ENCODE measurements around the gene CYP4F3.

The CYP4F3 gene

DNA sequence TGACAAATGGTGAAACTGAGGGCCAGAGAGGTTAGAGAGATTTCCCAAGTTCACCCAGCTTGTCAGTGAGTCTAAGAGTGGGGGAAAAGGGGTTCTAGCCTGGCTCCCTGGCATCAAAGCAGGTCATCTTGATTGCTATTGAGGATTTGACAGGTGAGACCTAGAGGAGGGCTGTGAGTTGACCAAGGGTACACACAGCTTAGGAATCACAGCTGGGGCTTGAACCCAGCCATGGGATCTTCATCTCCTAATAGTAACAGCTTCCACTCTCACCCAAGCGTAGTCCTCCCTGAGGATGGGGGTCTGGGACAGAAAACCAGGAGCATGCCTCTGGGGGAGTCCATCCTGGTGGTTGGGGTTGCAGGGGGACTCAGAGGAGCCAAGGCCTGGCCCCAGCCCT, 18.9 kb upstream of the CYP4F3 start:
- no peak for DNase-seq (ENCODE audit: low read depth)
- no peak overlapping the region for H3K4me3 ChIP-seq (ENCODE audit: low read depth, low read length)
- TF ChIP-seq, protein P1, sequence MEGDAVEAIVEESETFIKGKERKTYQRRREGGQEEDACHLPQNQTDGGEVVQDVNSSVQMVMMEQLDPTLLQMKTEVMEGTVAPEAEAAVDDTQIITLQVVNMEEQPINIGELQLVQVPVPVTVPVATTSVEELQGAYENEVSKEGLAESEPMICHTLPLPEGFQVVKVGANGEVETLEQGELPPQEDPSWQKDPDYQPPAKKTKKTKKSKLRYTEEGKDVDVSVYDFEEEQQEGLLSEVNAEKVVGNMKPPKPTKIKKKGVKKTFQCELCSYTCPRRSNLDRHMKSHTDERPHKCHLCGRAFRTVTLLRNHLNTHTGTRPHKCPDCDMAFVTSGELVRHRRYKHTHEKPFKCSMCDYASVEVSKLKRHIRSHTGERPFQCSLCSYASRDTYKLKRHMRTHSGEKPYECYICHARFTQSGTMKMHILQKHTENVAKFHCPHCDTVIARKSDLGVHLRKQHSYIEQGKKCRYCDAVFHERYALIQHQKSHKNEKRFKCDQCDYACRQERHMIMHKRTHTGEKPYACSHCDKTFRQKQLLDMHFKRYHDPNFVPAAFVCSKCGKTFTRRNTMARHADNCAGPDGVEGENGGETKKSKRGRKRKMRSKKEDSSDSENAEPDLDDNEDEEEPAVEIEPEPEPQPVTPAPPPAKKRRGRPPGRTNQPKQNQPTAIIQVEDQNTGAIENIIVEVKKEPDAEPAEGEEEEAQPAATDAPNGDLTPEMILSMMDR (IDR thresholded peaks at IDR 0.05; ENCODE audit: control insufficient read depth, extremely low read depth, insufficient read depth), result no peak

DNA sequence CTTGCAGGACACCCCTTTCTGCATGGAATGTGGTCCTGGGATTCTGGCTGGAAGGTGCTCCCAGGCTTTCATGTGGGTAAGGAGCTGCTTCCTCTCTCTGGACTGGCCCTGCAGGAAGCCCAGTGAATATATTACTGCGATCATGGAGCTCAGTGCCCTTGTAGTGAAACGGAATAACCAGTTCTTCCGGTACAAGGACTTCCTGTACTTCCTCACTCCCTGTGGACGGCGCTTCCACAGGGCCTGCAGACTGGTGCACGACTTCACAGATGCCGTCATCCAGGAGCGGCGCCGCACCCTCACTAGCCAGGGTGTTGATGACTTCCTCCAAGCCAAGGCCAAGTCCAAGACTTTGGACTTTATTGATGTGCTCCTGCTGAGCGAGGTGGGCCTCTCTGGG, 17.7 kb upstream of the CYP4F3 start:
- no peak overlapping the region for H3K4me3 ChIP-seq (ENCODE audit: low read depth, low read length)
- TF ChIP-seq, protein P1 (IDR thresholded peaks at IDR 0.05; ENCODE audit: control insufficient read depth, extremely low read depth, insufficient read depth), result no peak
- peak; percentile 37 for DNase-seq (ENCODE audit: low read depth)

DNA sequence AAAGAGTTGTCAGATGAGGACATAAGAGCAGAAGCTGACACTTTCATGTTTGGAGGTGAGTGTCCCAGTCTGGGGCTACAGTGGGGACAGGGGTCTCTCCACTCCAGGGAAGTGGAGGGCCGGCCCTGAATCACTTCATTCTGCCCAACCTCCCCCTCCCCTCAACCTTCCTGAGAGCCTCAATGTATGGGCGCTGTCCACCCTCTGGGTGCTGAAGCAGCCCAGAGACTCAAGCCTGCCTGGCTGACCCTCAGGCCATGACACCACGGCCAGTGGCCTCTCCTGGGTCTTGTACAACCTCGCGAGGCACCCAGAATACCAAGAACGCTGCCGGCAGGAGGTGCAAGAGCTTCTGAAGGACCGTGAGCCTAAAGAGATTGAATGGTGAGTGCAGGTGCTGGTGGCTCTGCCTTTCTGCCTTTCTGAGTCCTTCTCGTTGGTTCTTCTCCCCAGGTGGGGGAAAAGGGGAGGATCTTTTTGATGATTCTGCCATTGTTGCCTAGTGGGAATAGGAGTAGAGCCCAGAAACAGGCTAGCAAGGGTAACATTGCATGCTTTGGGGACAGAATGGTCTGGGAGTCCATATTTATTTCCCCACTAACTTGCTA, 16.9 kb upstream of the CYP4F3 start:
- no peak for DNase-seq (ENCODE audit: low read depth)
- TF ChIP-seq, protein P1 (IDR thresholded peaks at IDR 0.05; ENCODE audit: control insufficient read depth, extremely low read depth, insufficient read depth), result no peak
- H3K4me3 ChIP-seq (ENCODE audit: low read depth, low read length), result no peak overlapping the region

DNA sequence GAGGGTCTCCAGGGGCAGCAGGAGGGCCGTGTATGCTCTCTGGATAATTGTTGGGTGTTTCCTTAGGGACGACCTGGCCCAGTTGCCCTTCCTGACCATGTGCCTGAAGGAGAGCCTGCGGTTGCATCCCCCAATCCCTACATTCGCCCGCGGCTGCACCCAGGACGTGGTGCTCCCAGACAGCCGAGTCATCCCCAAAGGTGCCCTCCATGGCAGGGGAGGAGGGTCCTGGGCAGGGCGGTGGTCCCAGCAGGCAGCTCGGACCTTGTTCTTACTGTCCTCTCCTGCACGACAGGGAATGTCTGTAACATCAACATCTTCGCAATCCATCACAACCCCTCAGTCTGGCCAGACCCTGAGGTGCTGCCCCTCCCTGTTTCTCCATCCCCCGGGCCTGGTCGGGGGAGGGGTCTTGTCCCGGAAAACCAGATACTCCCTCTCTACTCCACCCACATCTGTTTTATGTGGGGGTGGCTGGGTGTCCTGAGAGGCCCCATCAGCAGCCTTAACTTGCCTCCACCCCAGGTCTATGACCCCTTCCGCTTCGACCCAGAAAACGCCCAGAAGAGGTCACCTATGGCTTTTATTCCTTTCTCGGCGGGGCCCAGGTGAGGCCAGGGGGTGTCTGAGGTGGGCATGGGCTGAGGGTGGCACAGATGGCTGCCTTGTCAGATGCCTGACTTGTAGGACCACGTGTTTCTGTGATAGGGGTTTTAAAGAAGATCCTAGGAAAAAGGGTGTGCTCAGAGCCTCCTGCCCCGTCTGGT, 12.3 kb upstream of the CYP4F3 start:
- no peak overlapping the region for H3K4me3 ChIP-seq (ENCODE audit: low read depth, low read length)

DNA sequence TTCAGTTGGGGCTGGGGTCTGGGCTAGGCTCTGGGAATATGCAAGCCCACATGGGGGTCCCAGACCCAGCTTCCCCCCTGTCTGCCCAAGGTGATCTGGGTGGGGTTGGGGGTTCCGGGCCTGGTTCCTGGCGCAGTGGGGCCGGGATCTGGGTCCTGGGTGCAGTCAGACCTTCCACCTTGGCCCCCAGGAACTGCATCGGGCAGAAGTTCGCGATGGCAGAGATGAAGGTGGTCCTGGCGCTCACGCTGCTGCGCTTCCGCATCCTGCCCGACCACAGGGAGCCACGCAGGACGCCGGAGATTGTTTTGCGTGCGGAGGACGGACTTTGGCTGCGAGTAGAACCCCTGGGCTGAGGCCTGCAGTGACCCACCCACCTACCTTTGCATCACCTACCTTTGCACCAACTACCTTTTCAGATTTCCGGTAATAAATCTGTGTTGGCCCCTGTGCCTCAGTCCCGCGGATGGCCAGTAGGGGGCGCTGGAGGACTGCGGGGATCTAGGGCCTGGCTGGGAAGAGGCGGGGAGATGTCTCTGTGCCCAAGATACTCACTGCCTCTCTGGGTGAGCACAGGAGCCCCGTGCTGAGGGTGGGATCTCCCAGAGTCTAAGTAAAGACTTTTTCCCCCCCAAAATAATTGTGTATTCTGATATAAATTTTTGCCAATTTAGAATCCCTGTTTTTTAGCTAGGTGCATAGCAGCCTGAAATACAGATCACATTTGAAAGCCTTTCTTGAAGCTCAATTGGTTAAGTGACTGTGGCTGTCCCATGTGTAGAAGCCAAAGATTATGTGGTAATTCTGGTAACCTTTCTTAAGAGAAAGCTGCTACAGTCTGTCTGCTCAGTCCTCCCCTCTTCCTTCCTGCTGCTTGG, 11.5 kb upstream of the CYP4F3 start:
- TF ChIP-seq, protein P1 (IDR thresholded peaks at IDR 0.05; ENCODE audit: control insufficient read depth, extremely low read depth, insufficient read depth), result peak; percentile 81
- H3K4me3 ChIP-seq (ENCODE audit: low read depth, low read length), result no peak overlapping the region
- DNase-seq (ENCODE audit: low read depth), result peak; percentile 23

More for the DNA sequence above, 12.3 kb upstream of the CYP4F3 start:
- no peak for DNase-seq (ENCODE audit: low read depth)
- TF ChIP-seq, protein P1 (IDR thresholded peaks at IDR 0.05; ENCODE audit: control insufficient read depth, extremely low read depth, insufficient read depth), result no peak

DNA sequence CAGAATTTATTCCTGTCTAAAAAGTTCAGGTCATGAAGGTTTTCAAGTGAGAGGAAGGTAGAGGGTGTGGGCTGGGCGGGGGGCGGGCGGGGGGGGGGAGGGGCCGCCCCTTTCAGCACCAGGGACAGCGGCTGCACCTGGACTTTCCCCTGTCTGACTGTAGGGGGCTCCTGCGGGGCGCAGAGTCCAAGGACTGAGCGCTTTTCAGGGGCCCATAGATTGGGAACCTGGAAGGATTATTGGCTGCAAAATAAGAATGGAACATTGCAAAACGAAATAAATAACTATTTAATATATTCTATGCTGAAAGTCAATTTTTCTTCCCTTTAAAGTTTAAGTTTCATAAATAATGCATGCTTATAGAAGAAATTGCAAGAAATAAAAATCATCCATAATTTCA, 8.9 kb upstream of the CYP4F3 start:
- no peak for DNase-seq (ENCODE audit: low read depth)
- TF ChIP-seq, protein P1 (IDR thresholded peaks at IDR 0.05; ENCODE audit: control insufficient read depth, extremely low read depth, insufficient read depth), result peak; percentile 58
- H3K4me3 ChIP-seq (ENCODE audit: low read depth, low read length), result no peak overlapping the region
